ENCODE data around the gene LOXL1.

DNA sequence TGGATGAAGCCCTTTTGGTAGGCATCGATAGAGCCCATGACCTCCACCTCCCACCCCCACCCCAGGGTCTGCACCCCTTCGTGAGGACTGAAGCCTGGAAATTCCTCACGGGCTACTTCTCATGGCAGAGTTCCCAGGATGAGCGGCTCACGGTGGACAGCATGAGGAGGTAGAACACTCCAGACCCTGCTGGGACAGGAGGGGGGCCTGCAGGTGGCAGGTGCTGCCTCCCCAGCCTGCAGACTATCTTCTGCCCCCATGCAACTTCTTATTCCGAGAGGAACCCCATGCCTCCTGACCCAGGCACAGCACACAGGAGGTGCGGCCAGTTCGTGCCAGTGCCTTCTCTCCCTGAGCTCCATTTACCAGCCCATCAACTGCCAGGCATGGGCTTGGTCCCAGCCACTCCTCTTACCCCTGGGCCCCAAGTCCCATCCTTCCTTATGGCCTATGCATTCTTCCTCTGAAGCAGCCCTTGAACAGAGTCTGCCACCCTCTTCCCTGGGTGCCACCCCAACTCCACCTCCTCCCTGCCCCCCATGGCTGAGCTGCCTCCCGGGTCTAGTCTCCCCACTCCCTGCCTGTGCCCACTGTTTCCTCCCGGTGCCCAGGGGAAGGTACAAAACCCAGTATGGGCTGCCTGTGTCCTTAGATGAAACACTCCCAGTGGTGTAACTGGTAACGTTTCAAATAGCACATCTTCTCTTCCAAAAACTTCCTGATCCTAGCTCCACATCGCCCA, 44.5 kb upstream of the LOXL1 start:
- TF ChIP-seq POLR2A (IDR thresholded peaks at IDR 0.05) (no peak), POLR2AphosphoS5 (IDR thresholded peaks at IDR 0.05; ENCODE audit: insufficient read depth in 1 of 2, low read depth in 1 of 2) (no peak)

All from vagina (tissue), 2 donors.